Measurements from ENCODE around the gene MLC1. TPM values are rescaled to one million over a fixed set of nuclear protein-coding genes. Genes with fewer than 3 reads are reported as not detected.

The MLC1 gene
- total RNA-seq (2022; extraction: Qiagen RNA extraction; ENCODE audit: low read depth) = 0.03 to 0.09 TPM (median 0.04 TPM) in 3 of 5 replicates, not detected in the others

GRCh38 chr22:50085211-50085972 is at the start of gene MLC1:
MLC1 (minus strand) TSS chr22:50085426; CDS start chr22:50084902, 524 bp downstream.

DNA sequence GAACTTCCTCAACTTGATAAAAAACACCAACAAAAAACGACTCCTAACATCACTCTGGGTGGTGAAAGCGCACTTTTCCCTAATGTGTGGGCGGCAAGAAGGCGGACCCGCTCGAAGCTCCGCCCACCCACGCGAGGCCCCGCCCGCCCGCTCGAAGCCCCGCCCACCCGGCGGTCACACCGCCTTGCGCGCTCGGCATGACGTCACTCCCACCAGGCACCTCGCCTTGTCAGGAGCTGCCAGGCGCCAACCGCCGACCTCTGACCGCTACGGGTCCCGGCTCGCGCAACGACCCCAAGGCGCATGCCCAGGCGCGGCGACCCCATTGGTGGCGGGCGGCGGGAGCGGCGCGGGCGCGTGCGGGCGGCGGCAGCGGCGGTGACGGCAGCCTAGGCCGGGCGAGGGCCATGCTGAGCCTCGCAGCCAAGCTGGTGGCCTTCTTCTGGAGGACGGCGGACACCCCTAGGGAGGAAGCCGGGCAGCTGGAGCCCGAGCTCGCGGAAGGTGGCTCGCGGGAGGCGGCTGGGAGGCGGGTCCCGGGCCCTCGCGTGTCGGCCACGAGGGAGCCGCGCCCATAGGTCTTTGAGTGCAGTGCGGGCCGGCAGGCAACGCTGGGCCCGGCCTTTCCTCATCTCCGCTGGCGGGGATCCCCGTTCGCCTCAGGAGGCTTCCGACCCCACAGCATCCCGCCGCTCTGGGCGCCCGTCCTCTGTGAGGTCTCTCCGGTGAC is 4.6 kb upstream of the MLC1 start, which contains the start of gene MOV10L1:
MOV10L1 (plus strand) TSS at position 325 of the 730 bp plus-strand sequence; CDS start at position 408, 83 bp downstream.

GRCh38 chr22:50058061-50058905 is 26.9 kb downstream of the MLC1 start, which contains the start of gene TTLL8:
TTLL8 (minus strand) TSS chr22:50058298.

GRCh38 chr22:50012211-50013181 is 72.7 kb downstream of the MLC1 start, which contains the start of gene IL17REL:
IL17REL (minus strand) TSS chr22:50012765; CDS start chr22:50012646, 119 bp downstream.

Other genes starting within 250 kb of the MLC1 start
- 10.9 to 13.7 TPM (median 12.9 TPM) in 5 replicates for gene ZBED4, start 231.6 kb downstream of the MLC1 start, total RNA-seq (2022; extraction: Qiagen RNA extraction; ENCODE audit: low read depth)
- gene ALG12, start 167.0 kb downstream of the MLC1 start, total RNA-seq (2022; extraction: Qiagen RNA extraction; ENCODE audit: low read depth) = 6.9 to 13.6 TPM (median 10.7 TPM) in 5 replicates
- 21.4 to 29.9 TPM (median 24.6 TPM) in 5 replicates for gene CRELD2, start 166.8 kb downstream of the MLC1 start, total RNA-seq (2022; extraction: Qiagen RNA extraction; ENCODE audit: low read depth)
- gene PIM3, start 124.7 kb downstream of the MLC1 start, total RNA-seq (2022; extraction: Qiagen RNA extraction; ENCODE audit: low read depth) = 25.4 to 36.8 TPM (median 29.6 TPM) in 5 replicates
- gene IL17REL, start 72.7 kb downstream of the MLC1 start, total RNA-seq (2022; extraction: Qiagen RNA extraction; ENCODE audit: low read depth) = 0.03 to 0.04 TPM (median 0.03 TPM) in 3 of 5 replicates, not detected in the others
- gene TTLL8, start 27.1 kb downstream of the MLC1 start, total RNA-seq (2022; extraction: Qiagen RNA extraction; ENCODE audit: low read depth) = not detected in 5 replicates
- not detected in 5 replicates for gene MOV10L1, start 4.6 kb upstream of the MLC1 start, total RNA-seq (2022; extraction: Qiagen RNA extraction; ENCODE audit: low read depth)
- 5.8 to 7.5 TPM (median 6.3 TPM) in 5 replicates for gene PANX2, start 85.3 kb upstream of the MLC1 start, total RNA-seq (2022; extraction: Qiagen RNA extraction; ENCODE audit: low read depth)
- 23.1 to 37.1 TPM (median 32.9 TPM) in 5 replicates for gene TRABD, start 100.5 kb upstream of the MLC1 start, total RNA-seq (2022; extraction: Qiagen RNA extraction; ENCODE audit: low read depth)
- 13.4 to 19.2 TPM (median 17.3 TPM) in 5 replicates for gene SELENOO, start 115.6 kb upstream of the MLC1 start, total RNA-seq (2022; extraction: Qiagen RNA extraction; ENCODE audit: low read depth)
- 5.8 to 11.4 TPM (median 11.1 TPM) in 5 replicates for gene TUBGCP6, start 159.6 kb upstream of the MLC1 start, total RNA-seq (2022; extraction: Qiagen RNA extraction; ENCODE audit: low read depth)
- gene HDAC10, start 165.8 kb upstream of the MLC1 start, total RNA-seq (2022; extraction: Qiagen RNA extraction; ENCODE audit: low read depth) = 8.7 to 14.6 TPM (median 11.5 TPM) in 5 replicates
- 18.6 to 25.1 TPM (median 24.1 TPM) in 5 replicates for gene MAPK12, start 176.3 kb upstream of the MLC1 start, total RNA-seq (2022; extraction: Qiagen RNA extraction; ENCODE audit: low read depth)
- 4.8 to 7.2 TPM (median 6.6 TPM) in 5 replicates for gene MAPK11, start 185.0 kb upstream of the MLC1 start, total RNA-seq (2022; extraction: Qiagen RNA extraction; ENCODE audit: low read depth)
- gene PLXNB2, start 222.2 kb upstream of the MLC1 start, total RNA-seq (2022; extraction: Qiagen RNA extraction; ENCODE audit: low read depth) = 94.9 to 120 TPM (median 119 TPM) in 5 replicates
- gene DENND6B, start 241.6 kb upstream of the MLC1 start, total RNA-seq (2022; extraction: Qiagen RNA extraction; ENCODE audit: low read depth) = 1.9 to 3.2 TPM (median 3.0 TPM) in 5 replicates

Measured in A549 treated with DMSO at 1 μM for 4 hours (cell line).